GM18498 (cell line): ENCODE results near the gene GH2.
"Not testable (repeated sequence)": the region's sequence is repeated elsewhere in the genome, so short reads cannot be mapped to it uniquely, and the experiment has no call there.

ENCODE experiments used
- ATAC-seq: cut with Tn5 transposase; IDR thresholded peaks from one replicate; pipeline ENCODE4 v1.9.1; 2021; ENCODE audit warnings: mild to moderate bottlenecking, moderate library complexity; ENCODE audit not compliant: unreplicated experiment

GH2 gene

GRCh38 chr17:63911657-63912100 lies 29.9 kb upstream of the GH2 start:
- ATAC-seq: no peak

GRCh38 chr17:63911041-63911635 lies 29.4 kb upstream of the GH2 start, which contains the start of gene CSHL1:
Gene CSHL1 (minus strand): TSS chr17:63911258. CDS start chr17:63911196, 62 bp downstream.
- no peak for ATAC-seq

GRCh38 chr17:63910096-63910495 lies 28.4 kb upstream of the GH2 start:
- no peak for ATAC-seq

GRCh38 chr17:63909586-63909985 lies 27.8 kb upstream of the GH2 start:
- not testable (repeated sequence) for ATAC-seq

- not testable (repeated sequence) for ATAC-seq
These were observed 25.5 kb upstream of the GH2 start for GRCh38 chr17:63907161-63907778.

GRCh38 chr17:63904796-63905195 lies 23.1 kb upstream of the GH2 start:
- ATAC-seq: not testable (repeated sequence)

- not testable (repeated sequence) for ATAC-seq
These were observed 22.1 kb upstream of the GH2 start for GRCh38 chr17:63903787-63904201.

GRCh38 chr17:63901971-63902370 lies 20.2 kb upstream of the GH2 start:
- ATAC-seq: not testable (repeated sequence)

GRCh38 chr17:63898899-63899798 lies 17.4 kb upstream of the GH2 start:
- not testable (repeated sequence) for ATAC-seq

- not testable (repeated sequence) for ATAC-seq
These were observed 15.0 kb upstream of the GH2 start, which contains the start of gene CSH1 for GRCh38 chr17:63896524-63897354. Gene CSH1 (minus strand): TSS chr17:63896574. CDS start chr17:63896511, 63 bp downstream.

- not testable (repeated sequence) for ATAC-seq
These were observed 13.1 kb upstream of the GH2 start for GRCh38 chr17:63894821-63895220.

GRCh38 chr17:63894021-63894420 lies 12.3 kb upstream of the GH2 start:
- ATAC-seq: not testable (repeated sequence)

GRCh38 chr17:63892316-63893037 lies 10.7 kb upstream of the GH2 start:
- not testable (repeated sequence) for ATAC-seq

- not testable (repeated sequence) for ATAC-seq
These were observed 7.5 kb upstream of the GH2 start for GRCh38 chr17:63889026-63889848.

- ATAC-seq: not testable (repeated sequence)
These were observed 3.4 kb upstream of the GH2 start for GRCh38 chr17:63885119-63885518.

- not testable (repeated sequence) for ATAC-seq
These were observed 932 bp upstream of the GH2 start for GRCh38 chr17:63882626-63883126.

GRCh38 chr17:63881337-63881736 lies 407 bp downstream of the GH2 start:
- ATAC-seq: not testable (repeated sequence)

- ATAC-seq: no peak
These were observed 1.0 kb downstream of the GH2 start for GRCh38 chr17:63880706-63881105.

GRCh38 chr17:63878413-63878812 lies 3.3 kb downstream of the GH2 start:
- ATAC-seq: not testable (repeated sequence)
